Left lung (tissue), 10 donors: ENCODE measurements around the gene TOR1AIP1. TPM values are rescaled to one million over a fixed set of nuclear protein-coding genes. Genes with fewer than 3 reads are reported as not detected.

ENCODE experiments used
- ATAC-seq: fragments of 200-7000 bp; cut with Tn5 transposase; one replicate; pipeline ENCODE4 v1.9.1; 2020; ENCODE audit warnings: moderate library complexity
- DNase-seq, 4 donors: peaks; one replicate each; pipeline ENCODE4 v3.0.0-alpha.2; 2013 to 2020
- H3K27ac ChIP-seq, 2 donors: fragments of 200-600 bp; sonication (generic) in 1 of 2; one replicate each; pipeline versions ENCODE4 v1.5.0 to v1.8.0; 2020 to 2021
- H3K27me3 ChIP-seq, 2 donors: fragments of 200-600 bp; sonication (generic) in 1 of 2; one replicate each; pipeline versions ENCODE4 v1.5.0 to v1.8.0; 2020 to 2021
- H3K36me3 ChIP-seq, 2 donors: fragments of 200-600 bp; sonication (generic) in 1 of 2; one replicate each; pipeline versions ENCODE4 v1.5.0 to v1.8.0; 2020 to 2021
- H3K4me1 ChIP-seq, 2 donors: fragments of 200-600 bp; one replicate each; pipeline ENCODE4 v1.8.0; 2021
- H3K4me3 ChIP-seq, 2 donors: fragments of 200-600 bp; sonication (generic) in 1 of 2; one replicate each; pipeline versions ENCODE4 v1.5.0 to v1.8.0; 2020 to 2021; ENCODE audit warnings: mild to moderate bottlenecking in 1 of 2
- H3K9me3 ChIP-seq, 2 donors: fragments of 200-600 bp; sonication (generic) in 1 of 2; one replicate each; pipeline versions ENCODE4 v1.5.0 to v1.8.0; 2020 to 2021
- intact Hi-C, 2 donors: fragments of 100-400 bp; cut with DNase I; formaldehyde crosslinking; loops; one replicate each; pipeline versions ENCODE4 v1.11.2 to v1.14.2; 2022
- polyA plus RNA-seq, 6 donors: library from polyadenylated mRNA; unstranded; fragments of 120-200 nt; gene quantifications; one replicate each; pipeline ENCODE4 v1.2.1, GENCODE V29; 2013; ENCODE audit not compliant: insufficient read length in 6 of 6
- total RNA-seq, 2 donors: library from RNA; stranded (reverse); fragmentation: NEBNext Ultra II Directional; extraction: Animal tissue kit (Norgen Biotek cat#: 25700); gene quantifications; one replicate each; pipeline ENCODE4 v1.2.1, GENCODE V29; 2021
- TF ChIP-seq, protein P1 (sequence below), 2 donors: fragments of 200-600 bp; sonication (generic) in 1 of 2; IDR thresholded peaks; one replicate each; pipeline versions ENCODE4 v1.5.0 to v1.8.0; 2021; ENCODE audit warnings: antibody characterized with exemption in 2 of 2
- donor health status: DM: no; HTN: yes; CAD: no.
- donor health status: DM: no; HTN: no; CAD: no.

The TOR1AIP1 gene
- total and polyA plus RNA-seq, 8 donors, result 48.6 to 77.0 (median 62.8) TPM

DNA sequence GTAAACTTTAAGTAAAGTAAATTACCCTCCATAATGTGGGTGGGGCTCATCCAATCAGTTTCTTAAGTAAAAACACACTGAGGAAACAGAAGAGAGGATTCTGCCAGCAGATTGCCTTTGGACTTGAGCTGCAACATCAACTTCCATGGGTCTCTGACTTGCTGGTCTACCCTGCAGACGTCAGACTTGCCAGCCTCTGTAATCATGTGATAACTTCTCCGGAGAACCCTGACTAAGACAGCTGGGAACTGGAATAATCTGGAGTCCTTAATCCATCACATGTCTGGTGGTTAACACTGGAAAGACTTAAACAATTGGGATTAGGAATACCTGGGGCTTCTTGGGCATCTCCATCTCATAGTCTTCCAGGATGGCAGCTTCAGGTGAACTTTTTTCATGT lies 59.4 kb downstream of the TOR1AIP1 start:
- Histone ChIP-seq H3K4me3 (no peak overlapping the region), H3K27me3 (no peaks in the 10 kb centered on the region), H3K27ac (no peak overlapping the region), H3K9me3 (no peaks in the 10 kb centered on the region), H3K36me3 (no peaks in the 10 kb centered on the region), H3K4me1 (no peaks in the 10 kb centered on the region)
- no peak for DNase-seq
- no peak for ATAC-seq
- intact Hi-C loops, result no loop called here
- TF ChIP-seq, protein P1, sequence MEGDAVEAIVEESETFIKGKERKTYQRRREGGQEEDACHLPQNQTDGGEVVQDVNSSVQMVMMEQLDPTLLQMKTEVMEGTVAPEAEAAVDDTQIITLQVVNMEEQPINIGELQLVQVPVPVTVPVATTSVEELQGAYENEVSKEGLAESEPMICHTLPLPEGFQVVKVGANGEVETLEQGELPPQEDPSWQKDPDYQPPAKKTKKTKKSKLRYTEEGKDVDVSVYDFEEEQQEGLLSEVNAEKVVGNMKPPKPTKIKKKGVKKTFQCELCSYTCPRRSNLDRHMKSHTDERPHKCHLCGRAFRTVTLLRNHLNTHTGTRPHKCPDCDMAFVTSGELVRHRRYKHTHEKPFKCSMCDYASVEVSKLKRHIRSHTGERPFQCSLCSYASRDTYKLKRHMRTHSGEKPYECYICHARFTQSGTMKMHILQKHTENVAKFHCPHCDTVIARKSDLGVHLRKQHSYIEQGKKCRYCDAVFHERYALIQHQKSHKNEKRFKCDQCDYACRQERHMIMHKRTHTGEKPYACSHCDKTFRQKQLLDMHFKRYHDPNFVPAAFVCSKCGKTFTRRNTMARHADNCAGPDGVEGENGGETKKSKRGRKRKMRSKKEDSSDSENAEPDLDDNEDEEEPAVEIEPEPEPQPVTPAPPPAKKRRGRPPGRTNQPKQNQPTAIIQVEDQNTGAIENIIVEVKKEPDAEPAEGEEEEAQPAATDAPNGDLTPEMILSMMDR (IDR thresholded peaks at IDR 0.05), result no peak

DNA sequence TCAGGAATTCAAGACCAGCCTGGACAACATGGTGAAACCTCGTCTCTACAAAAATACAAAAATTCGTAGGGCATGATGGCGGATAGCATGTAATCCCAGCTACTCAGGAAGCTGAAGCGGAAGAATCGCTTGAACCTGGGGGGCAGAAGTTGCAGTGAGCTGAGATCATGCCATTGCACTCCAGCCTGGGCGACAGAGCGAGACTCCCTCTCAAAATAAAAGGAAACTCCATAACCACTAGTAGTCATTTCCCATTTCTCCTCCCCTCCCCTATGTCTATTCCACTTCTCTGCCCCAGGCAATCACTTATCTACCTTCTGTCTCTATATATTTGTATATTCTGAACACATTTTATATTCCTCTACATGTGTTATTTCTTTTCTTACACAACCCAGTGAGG lies 68.6 kb downstream of the TOR1AIP1 start:
- Histone ChIP-seq H3K4me3 (no peak overlapping the region), H3K9me3 (no peaks in the 10 kb centered on the region), H3K4me1 (peaks cover 8 to 28% of the 10 kb centered on the region in 2 donors), H3K27ac (no peak overlapping the region), H3K27me3 (no peaks in the 10 kb centered on the region), H3K36me3 (no peaks in the 10 kb centered on the region)
- no peak for ATAC-seq
- TF ChIP-seq, protein P1 (IDR thresholded peaks at IDR 0.05), result no peak
- intact Hi-C loops, result no loop called here
- DNase-seq, result no peak

DNA sequence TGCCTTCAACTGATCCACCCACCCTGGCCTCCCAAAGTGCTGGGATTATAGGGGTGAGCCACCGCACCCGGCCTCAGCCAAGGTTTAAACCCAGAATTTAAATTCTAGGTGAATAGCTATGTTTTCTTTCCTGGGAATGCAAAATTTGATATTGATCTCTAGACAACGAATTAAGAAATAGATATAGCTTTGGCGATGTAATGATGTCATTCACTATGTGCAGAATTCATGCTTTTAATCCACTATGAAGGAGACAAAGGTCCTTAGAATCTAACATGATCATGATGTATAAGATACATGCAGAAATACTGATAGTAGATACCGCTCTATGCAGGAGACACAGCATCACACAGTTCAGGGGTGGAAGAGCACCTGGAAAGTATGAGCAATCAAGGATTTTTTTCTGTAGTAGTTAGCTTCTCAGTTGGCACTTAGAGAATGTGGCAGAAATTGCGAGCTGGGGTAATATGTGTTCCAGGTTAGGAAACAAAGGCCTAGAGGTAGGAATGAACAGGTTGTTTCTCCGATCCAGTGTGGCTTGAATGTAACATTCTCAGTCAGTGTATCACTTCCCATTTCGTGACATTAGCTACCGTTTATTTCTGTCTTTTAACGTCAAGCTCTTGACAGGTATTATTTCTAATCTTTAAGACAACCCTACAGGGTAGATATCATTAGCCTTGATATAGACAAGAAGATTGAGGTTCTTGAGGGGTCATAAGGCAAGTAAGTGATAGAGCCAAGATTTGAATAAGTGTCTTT lies 69.5 kb downstream of the TOR1AIP1 start:
- H3K4me1 ChIP-seq, result peaks cover 12 to 37% of the 10 kb centered on the region in 2 donors

DNA sequence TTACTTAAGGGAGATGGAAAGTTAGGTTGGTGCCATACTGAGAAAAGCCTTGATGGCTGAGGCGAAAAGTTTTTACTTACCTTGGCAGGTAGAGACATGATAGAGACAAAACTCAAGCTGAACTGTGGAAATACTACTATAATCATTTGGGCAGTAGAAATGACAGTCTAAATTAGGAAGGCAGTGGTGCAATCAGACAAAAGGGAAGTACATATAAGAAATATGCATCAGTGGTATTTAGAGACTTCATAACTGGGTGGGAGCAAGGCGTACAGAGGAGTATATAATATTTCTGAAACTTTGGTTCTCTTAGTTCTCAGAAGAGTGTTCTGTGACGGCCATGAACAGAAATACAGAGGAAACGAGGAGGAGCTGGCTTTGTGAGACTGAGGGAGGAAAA lies 70.1 kb downstream of the TOR1AIP1 start:
- Histone ChIP-seq H3K9me3 (no peaks in the 10 kb centered on the region), H3K27me3 (no peaks in the 10 kb centered on the region), H3K27ac (peak overlapping the region in 1 of 2 donors; percentile 98), H3K36me3 (no peaks in the 10 kb centered on the region), H3K4me1 (peaks cover 16 to 44% of the 10 kb centered on the region in 2 donors), H3K4me3 (no peak overlapping the region)
- TF ChIP-seq, protein P1 (IDR thresholded peaks at IDR 0.05), result no peak
- ATAC-seq (no peak), DNase-seq (no peak)
- intact Hi-C loops, result no loop called here

More for the DNA sequence above, 69.5 kb downstream of the TOR1AIP1 start:
- Histone ChIP-seq H3K27ac (peak overlapping the region in 1 of 2 donors; percentile 98), H3K4me3 (no peak overlapping the region), H3K9me3 (no peaks in the 10 kb centered on the region), H3K27me3 (no peaks in the 10 kb centered on the region), H3K36me3 (no peaks in the 10 kb centered on the region)
- TF ChIP-seq, protein P1 (IDR thresholded peaks at IDR 0.05), result no peak
- intact Hi-C loops, result no loop called here
- ATAC-seq (no peak), DNase-seq (no peak)

DNA sequence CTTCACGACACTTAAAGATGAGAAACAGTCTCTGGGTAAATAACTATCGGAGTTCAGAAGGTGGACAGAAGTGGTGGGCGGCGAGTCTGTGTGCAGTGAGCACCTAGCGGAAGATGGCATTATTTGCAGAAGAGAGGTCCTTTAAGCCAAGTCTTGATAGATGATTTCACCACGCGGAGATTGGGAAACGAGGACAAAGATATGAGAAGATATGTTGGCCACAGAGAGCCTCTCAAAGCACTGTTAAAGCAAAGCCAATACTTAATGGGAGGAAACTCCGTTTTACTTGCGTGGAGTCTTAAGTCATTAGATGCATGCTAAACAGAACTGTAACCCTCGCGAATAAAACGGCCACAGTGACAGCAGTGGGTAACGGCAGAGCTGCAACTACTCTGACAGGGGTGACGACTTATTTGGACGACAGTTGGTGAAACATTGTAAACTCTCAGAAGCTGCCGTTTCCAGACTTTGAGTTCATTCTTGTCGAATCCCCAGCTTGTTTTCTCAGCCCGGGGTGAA lies 71.9 kb downstream of the TOR1AIP1 start:
- TF ChIP-seq, protein P1 (IDR thresholded peaks at IDR 0.05), result no peak
- peaks cover 25 to 53% of the 10 kb centered on the region in 2 donors for H3K4me1 ChIP-seq
- ATAC-seq (peak; percentile 18), DNase-seq (peak in 1 of 4 donors; percentile 46)
- H3K27ac ChIP-seq, result peak overlapping the region; percentile 98
- peak overlapping the region; percentile 99 for H3K4me3 ChIP-seq
- intact Hi-C loops, result no loop called here
- no peaks in the 10 kb centered on the region for H3K9me3 ChIP-seq
- H3K27me3 ChIP-seq, result no peaks in the 10 kb centered on the region
- no peaks in the 10 kb centered on the region for H3K36me3 ChIP-seq
